AG10803 (cell line): ENCODE measurements around the gene ZGRF1.
"Not testable (repeated sequence)": the region's sequence is repeated elsewhere in the genome, so short reads cannot be mapped to it uniquely, and the experiment has no call there.

Experiments used
- DNase-seq: peaks from one replicate; pipeline ENCODE4 v3.0.0; 2010; ENCODE audit warnings: low read depth
- H3K4me3 ChIP-seq: 2 replicates; pipeline ENCODE4 v1.5.1; 2011; ENCODE audit warnings: mild to moderate bottlenecking, low read length, control low read depth
- TF ChIP-seq, protein P1 (sequence below): conservative IDR thresholded peaks from 2 replicates; pipeline ENCODE4 v1.5.1; 2011; ENCODE audit warnings: mild to moderate bottlenecking, low read length, control low read depth, inconsistent platforms

ZGRF1 gene

DNA sequence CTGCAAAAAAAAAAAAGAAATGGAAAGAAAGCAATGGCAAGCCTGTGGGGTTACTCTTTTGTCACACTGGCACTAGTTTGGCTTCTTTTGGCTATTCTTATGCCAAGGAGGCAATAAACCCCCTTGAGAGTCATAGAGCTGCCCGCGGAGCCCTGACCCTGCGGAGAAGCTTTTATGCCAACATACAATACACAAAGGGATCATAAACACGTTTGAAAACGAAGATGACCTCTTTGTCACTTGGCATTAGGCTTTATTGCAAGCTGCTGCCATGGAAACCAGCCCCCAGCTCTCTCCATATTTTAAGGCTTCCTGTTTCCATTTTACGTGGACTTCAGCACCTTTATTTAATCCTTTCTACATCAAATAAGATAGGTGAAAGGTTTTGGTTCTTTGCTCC is 128.4 kb downstream of the ZGRF1 start:
- TF ChIP-seq, protein P1, sequence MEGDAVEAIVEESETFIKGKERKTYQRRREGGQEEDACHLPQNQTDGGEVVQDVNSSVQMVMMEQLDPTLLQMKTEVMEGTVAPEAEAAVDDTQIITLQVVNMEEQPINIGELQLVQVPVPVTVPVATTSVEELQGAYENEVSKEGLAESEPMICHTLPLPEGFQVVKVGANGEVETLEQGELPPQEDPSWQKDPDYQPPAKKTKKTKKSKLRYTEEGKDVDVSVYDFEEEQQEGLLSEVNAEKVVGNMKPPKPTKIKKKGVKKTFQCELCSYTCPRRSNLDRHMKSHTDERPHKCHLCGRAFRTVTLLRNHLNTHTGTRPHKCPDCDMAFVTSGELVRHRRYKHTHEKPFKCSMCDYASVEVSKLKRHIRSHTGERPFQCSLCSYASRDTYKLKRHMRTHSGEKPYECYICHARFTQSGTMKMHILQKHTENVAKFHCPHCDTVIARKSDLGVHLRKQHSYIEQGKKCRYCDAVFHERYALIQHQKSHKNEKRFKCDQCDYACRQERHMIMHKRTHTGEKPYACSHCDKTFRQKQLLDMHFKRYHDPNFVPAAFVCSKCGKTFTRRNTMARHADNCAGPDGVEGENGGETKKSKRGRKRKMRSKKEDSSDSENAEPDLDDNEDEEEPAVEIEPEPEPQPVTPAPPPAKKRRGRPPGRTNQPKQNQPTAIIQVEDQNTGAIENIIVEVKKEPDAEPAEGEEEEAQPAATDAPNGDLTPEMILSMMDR: no peak
- no peak for DNase-seq
- H3K4me3 ChIP-seq: no peak overlapping the region

- H3K4me3 ChIP-seq: no peak overlapping the region
- DNase-seq: no peak
- TF ChIP-seq, protein P1: no peak
Measured at GRCh38 chr4:112504807-112505206, 131.9 kb downstream of the ZGRF1 start.

GRCh38 chr4:112502871-112503270 is 133.8 kb downstream of the ZGRF1 start:
- H3K4me3 ChIP-seq: no peak overlapping the region
- DNase-seq: no peak
- TF ChIP-seq, protein P1: no peak

- no peak overlapping the region for H3K4me3 ChIP-seq
- TF ChIP-seq, protein P1: no peak
- DNase-seq: no peak
Measured at GRCh38 chr4:112492321-112492720, 144.4 kb downstream of the ZGRF1 start.

- DNase-seq, H3K4me3 ChIP-seq: not testable (repeated sequence)
Measured at GRCh38 chr4:112490808-112491207, 145.9 kb downstream of the ZGRF1 start.
